Measurements from ENCODE around the gene CIITA.

CIITA gene

GRCh38 chr16:10831894-10832886 is 44.8 kb upstream of the CIITA start:
- Histone ChIP-seq H3K36me3 (ENCODE audit: low read length) (no peaks in the 10 kb centered on the region), H4K20me1 (ENCODE audit: low read depth, low read length) (no peaks in the 10 kb centered on the region), H3K27me3 (ENCODE audit: low read length) (no peaks in the 10 kb centered on the region), H3K9ac (ENCODE audit: low read length) (no peak overlapping the region), H3K4me3 (ENCODE audit: insufficient read depth, low read length, poor library complexity, severe bottlenecking) (no peak overlapping the region), H3K27ac (ENCODE audit: low read depth, low read length) (no peak overlapping the region), H3K9me2 (replicated peaks; ENCODE audit: insufficient read depth, low read length) (no peaks in the 10 kb centered on the region), H3K4me2 (ENCODE audit: low read depth, low read length, poor library complexity, severe bottlenecking) (no peak overlapping the region), H2AFZ (ENCODE audit: low read depth, low read length, severe bottlenecking) (no peak overlapping the region), H3K79me2 (ENCODE audit: insufficient read depth, low read length) (no peaks in the 10 kb centered on the region), H3F3A (ENCODE audit: insufficient read depth) (no peaks in the 10 kb centered on the region), H3K9me3 (ENCODE audit: insufficient read depth, low read length) (no peaks in the 10 kb centered on the region)
- TF ChIP-seq, protein P1, sequence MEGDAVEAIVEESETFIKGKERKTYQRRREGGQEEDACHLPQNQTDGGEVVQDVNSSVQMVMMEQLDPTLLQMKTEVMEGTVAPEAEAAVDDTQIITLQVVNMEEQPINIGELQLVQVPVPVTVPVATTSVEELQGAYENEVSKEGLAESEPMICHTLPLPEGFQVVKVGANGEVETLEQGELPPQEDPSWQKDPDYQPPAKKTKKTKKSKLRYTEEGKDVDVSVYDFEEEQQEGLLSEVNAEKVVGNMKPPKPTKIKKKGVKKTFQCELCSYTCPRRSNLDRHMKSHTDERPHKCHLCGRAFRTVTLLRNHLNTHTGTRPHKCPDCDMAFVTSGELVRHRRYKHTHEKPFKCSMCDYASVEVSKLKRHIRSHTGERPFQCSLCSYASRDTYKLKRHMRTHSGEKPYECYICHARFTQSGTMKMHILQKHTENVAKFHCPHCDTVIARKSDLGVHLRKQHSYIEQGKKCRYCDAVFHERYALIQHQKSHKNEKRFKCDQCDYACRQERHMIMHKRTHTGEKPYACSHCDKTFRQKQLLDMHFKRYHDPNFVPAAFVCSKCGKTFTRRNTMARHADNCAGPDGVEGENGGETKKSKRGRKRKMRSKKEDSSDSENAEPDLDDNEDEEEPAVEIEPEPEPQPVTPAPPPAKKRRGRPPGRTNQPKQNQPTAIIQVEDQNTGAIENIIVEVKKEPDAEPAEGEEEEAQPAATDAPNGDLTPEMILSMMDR (IDR thresholded peaks at IDR 0.05; ENCODE audit: insufficient read depth, low read length, poor library complexity, severe bottlenecking), result no peak
- TF ChIP-seq EZH2phosphoT487 (conservative IDR thresholded peaks at IDR 0.05; ENCODE audit: low read length), result no peak

DNA sequence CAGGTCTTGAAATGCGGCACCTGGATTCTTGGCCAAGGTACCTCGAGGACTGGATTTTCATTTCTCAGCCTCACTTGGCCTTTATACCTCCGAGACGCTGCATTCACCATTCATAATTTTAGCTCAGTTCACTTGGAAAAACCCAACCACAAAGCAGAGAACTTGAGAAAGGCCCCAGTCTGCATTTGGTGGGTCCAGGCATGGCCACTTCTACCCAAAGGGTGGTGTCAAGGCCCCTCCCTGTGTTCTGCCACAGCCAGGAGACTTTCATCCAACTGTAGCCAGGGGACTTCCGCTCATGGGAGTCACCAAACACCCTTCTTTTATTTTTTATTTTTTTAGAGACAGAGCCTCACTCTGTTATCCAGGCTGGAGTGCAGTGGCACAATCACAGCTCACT is 43.7 kb upstream of the CIITA start:
- Histone ChIP-seq H3K79me2 (ENCODE audit: insufficient read depth, low read length) (no peaks in the 10 kb centered on the region), H2AFZ (ENCODE audit: low read depth, low read length, severe bottlenecking) (no peak overlapping the region), H3K27me3 (ENCODE audit: low read length) (no peaks in the 10 kb centered on the region), H3K9ac (ENCODE audit: low read length) (no peak overlapping the region), H3F3A (ENCODE audit: insufficient read depth) (no peaks in the 10 kb centered on the region), H4K20me1 (ENCODE audit: low read depth, low read length) (no peaks in the 10 kb centered on the region), H3K9me3 (ENCODE audit: insufficient read depth, low read length) (no peaks in the 10 kb centered on the region), H3K36me3 (ENCODE audit: low read length) (no peaks in the 10 kb centered on the region), H3K27ac (ENCODE audit: low read depth, low read length) (no peak overlapping the region), H3K4me2 (ENCODE audit: low read depth, low read length, poor library complexity, severe bottlenecking) (no peak overlapping the region), H3K9me2 (replicated peaks; ENCODE audit: insufficient read depth, low read length) (no peaks in the 10 kb centered on the region), H3K4me3 (ENCODE audit: insufficient read depth, low read length, poor library complexity, severe bottlenecking) (no peak overlapping the region)
- TF ChIP-seq, protein P1 (IDR thresholded peaks at IDR 0.05; ENCODE audit: insufficient read depth, low read length, poor library complexity, severe bottlenecking), result no peak
- no peak for TF ChIP-seq EZH2phosphoT487 (conservative IDR thresholded peaks at IDR 0.05; ENCODE audit: low read length)

- H3F3A ChIP-seq (ENCODE audit: insufficient read depth), result no peaks in the 10 kb centered on the region
- H3K9ac ChIP-seq (ENCODE audit: low read length), result no peak overlapping the region
- no peaks in the 10 kb centered on the region for H3K27me3 ChIP-seq (ENCODE audit: low read length)
- no peaks in the 10 kb centered on the region for H4K20me1 ChIP-seq (ENCODE audit: low read depth, low read length)
- H3K4me3 ChIP-seq (ENCODE audit: insufficient read depth, low read length, poor library complexity, severe bottlenecking), result no peak overlapping the region
- H3K27ac ChIP-seq (ENCODE audit: low read depth, low read length), result no peak overlapping the region
- H3K4me2 ChIP-seq (ENCODE audit: low read depth, low read length, poor library complexity, severe bottlenecking), result no peak overlapping the region
- no peak overlapping the region for H2AFZ ChIP-seq (ENCODE audit: low read depth, low read length, severe bottlenecking)
- no peaks in the 10 kb centered on the region for H3K79me2 ChIP-seq (ENCODE audit: insufficient read depth, low read length)
- no peaks in the 10 kb centered on the region for H3K9me3 ChIP-seq (ENCODE audit: insufficient read depth, low read length)
- no peaks in the 10 kb centered on the region for H3K36me3 ChIP-seq (ENCODE audit: low read length)
- H3K9me2 ChIP-seq (replicated peaks; ENCODE audit: insufficient read depth, low read length), result no peaks in the 10 kb centered on the region
- TF ChIP-seq, protein P1 (IDR thresholded peaks at IDR 0.05; ENCODE audit: insufficient read depth, low read length, poor library complexity, severe bottlenecking), result no peak
- TF ChIP-seq EZH2phosphoT487 (conservative IDR thresholded peaks at IDR 0.05; ENCODE audit: low read length), result no peak
Measured at GRCh38 chr16:10834130-10834529, 42.9 kb upstream of the CIITA start.

Data from SU-DHL-6 (cell line).